K562 (cell line): ENCODE results near the gene GPR107. TPM values are rescaled to one million over a fixed set of nuclear protein-coding genes. Genes with fewer than 3 reads are reported as not detected.

Source experiments
- BHLHE40 ChIP-seq: IDR thresholded peaks from 2 replicates; pipeline ENCODE4 v1.6.1; 2011; ENCODE audit warnings: low read length, improper control_type of control experiment
- C11orf30 ChIP-seq: fragments of 450-650 bp; IDR thresholded peaks from 2 replicates; pipeline ENCODE4 v1.6.1; 2016; ENCODE audit warnings: low read depth, mild to moderate bottlenecking
- DPF2 ChIP-seq: fragments of 450-650 bp; IDR thresholded peaks from 2 replicates; pipeline ENCODE4 v1.6.1; 2016
- KDM1A ChIP-seq, 2 experiments: fragments of 450-650 bp; IDR thresholded peaks; 2 replicates each; pipeline ENCODE4 v1.6.1; 2016; ENCODE audit warnings: mild to moderate bottlenecking in 2 of 2
- MEIS2 ChIP-seq: fragments of 450-650 bp; IDR thresholded peaks from 2 replicates; pipeline ENCODE4 v1.6.1; 2014; ENCODE audit warnings: mild to moderate bottlenecking; ENCODE audit not compliant: partially characterized antibody
- MTA2 ChIP-seq: fragments of 450-650 bp; IDR thresholded peaks from 2 replicates; pipeline ENCODE4 v1.6.1; 2016; ENCODE audit warnings: low read depth
- NFE2 ChIP-seq: IDR thresholded peaks from 2 replicates; pipeline ENCODE4 v1.6.1; 2014; ENCODE audit warnings: antibody characterized with exemption, low read depth
- NUFIP1 ChIP-seq: fragments of 450-650 bp; IDR thresholded peaks from 2 replicates; pipeline ENCODE4 v1.6.1; 2018; ENCODE audit not compliant: partially characterized antibody
- POLR3G ChIP-seq: IDR thresholded peaks from 2 replicates; pipeline ENCODE4 v1.6.1; 2011; ENCODE audit not compliant: insufficient read length, insufficient replicate concordance; ENCODE audit errors: extremely low read depth
- RBM34 ChIP-seq: fragments of 200-400 bp; formaldehyde crosslinking; IDR thresholded peaks from 2 replicates; pipeline ENCODE4 v1.6.1; 2018; ENCODE audit warnings: low read length, borderline replicate concordance; ENCODE audit not compliant: insufficient read depth
- SMARCE1 ChIP-seq: fragments of 450-650 bp; IDR thresholded peaks from 2 replicates; pipeline ENCODE4 v1.7.1; 2016; ENCODE audit warnings: mild to moderate bottlenecking
- TAF1 ChIP-seq: IDR thresholded peaks from 2 replicates; pipeline ENCODE4 v1.6.1; 2011; ENCODE audit warnings: mild to moderate bottlenecking, low read length, moderate library complexity; ENCODE audit not compliant: insufficient read depth, control insufficient read depth, severe bottlenecking; ENCODE audit errors: extremely low read depth
- TOE1 ChIP-seq, 2 experiments: fragments of 450-650 bp in 1 of 2; sonication (generic) in 1 of 2; formaldehyde crosslinking in 1 of 2; IDR thresholded peaks; 2 replicates each; pipeline versions ENCODE4 v1.7.1 to v1.8.0; 2016 to 2022; ENCODE audit warnings: borderline replicate concordance in 2 of 2, mild to moderate bottlenecking in 2 of 2, antibody characterized with exemption in 1 of 2, inconsistent platforms in 1 of 2, low read depth in 1 of 2, missing genetic modification reagents in 1 of 2, moderate library complexity in 1 of 2
- ZBTB5 ChIP-seq: fragments of 450-650 bp; IDR thresholded peaks from 2 replicates; pipeline ENCODE4 v1.6.1; 2017; ENCODE audit warnings: antibody characterized with exemption
- ZC3H11A ChIP-seq: IDR thresholded peaks from 2 replicates; pipeline ENCODE4 v1.6.1; 2012; ENCODE audit warnings: low read depth, low read length, improper control_type of control experiment
- ZKSCAN8 ChIP-seq: fragments of 200-800 bp; sonication (Bioruptor generic); IDR thresholded peaks from 2 replicates; pipeline ENCODE4 v1.6.1; 2016; ENCODE audit warnings: missing genetic modification characterization, missing compliant biosample characterization
- ZNF12 ChIP-seq: sonication (generic); formaldehyde crosslinking; IDR thresholded peaks from 2 replicates; pipeline ENCODE4 v1.4.0; 2020; ENCODE audit warnings: mild to moderate bottlenecking, missing genetic modification reagents
- ZNF263 ChIP-seq: sonication (generic); formaldehyde crosslinking; IDR thresholded peaks from 2 replicates; pipeline ENCODE4 v1.8.0; 2022; ENCODE audit warnings: mild to moderate bottlenecking, missing genetic modification reagents, borderline replicate concordance
- ZNF511 ChIP-seq: sonication (generic); formaldehyde crosslinking; IDR thresholded peaks from 2 replicates; pipeline ENCODE4 v1.8.0; 2022; ENCODE audit warnings: mild to moderate bottlenecking, missing genetic modification reagents
- ZNF766 ChIP-seq: fragments of 200-800 bp; sonication (Bioruptor generic); conservative IDR thresholded peaks from 2 replicates; pipeline ENCODE4 v1.6.1; 2016; ENCODE audit warnings: missing genetic modification characterization, missing compliant biosample characterization
- polyA plus RNA-seq, 8 experiments: library from polyadenylated mRNA; depleted of rRNA in 4 of 8; stranded (reverse) in 5 of 8; unstranded in 3 of 8; fragments of >200 nt; fragmentation: Nextera tagmentation in 2 of 8; fragmentation: Illumina TruSeq in 1 of 8; extraction: Ambion mirVana in 2 of 8; extraction: Trizol in 1 of 8; gene quantifications; 2 replicates each; pipeline versions ENCODE4 v1.2.1 to v1.2.3, GENCODE V29; 2011 to 2014; ENCODE audit warnings: inconsistent platforms in 1 of 8, missing spikeins in 1 of 8
- total RNA-seq, 7 experiments: library from RNA; depleted of rRNA in 6 of 7; stranded (reverse); fragments of >200 nt in 6 of 7; fragmentation: Illumina TruSeq in 2 of 7; extraction: Trizol in 2 of 7; gene quantifications; 2 replicates each; pipeline versions ENCODE4 v1.2.1 to v1.2.3, GENCODE V29; 2011 to 2021; ENCODE audit warnings: low replicate concordance in 1 of 7
- TF ChIP-seq, protein P1 (sequence below): fragments of 200-800 bp; sonication (Bioruptor generic); IDR thresholded peaks from 2 replicates; pipeline ENCODE4 v1.6.1; 2017; ENCODE audit warnings: missing genetic modification characterization, missing compliant biosample characterization
- TF ChIP-seq, protein P2 (sequence below): fragments of 450-650 bp; conservative IDR thresholded peaks from 2 replicates; pipeline ENCODE4 v1.6.1; 2016; ENCODE audit warnings: missing genetic modification characterization, low read depth, mild to moderate bottlenecking, missing compliant biosample characterization, moderate library complexity
- TF ChIP-seq, protein P3 (sequence below), 2 experiments: fragments of 450-650 bp in 1 of 2; sonication (generic) in 1 of 2; formaldehyde crosslinking in 1 of 2; IDR thresholded peaks in 1 of 2; conservative IDR thresholded peaks in 1 of 2; 2 replicates each; pipeline versions ENCODE4 v1.6.1 to v1.8.1; 2016 to 2023; ENCODE audit warnings: mild to moderate bottlenecking in 2 of 2, moderate library complexity in 2 of 2, inconsistent platforms in 1 of 2, missing genetic modification reagents in 1 of 2

Gene GPR107
- total and polyA plus RNA-seq, 9 of the 15 experiments (the other 6 are each of a cell fraction or from before 2014, with no cell fraction given): 3.2 to 34.6 (median 14.4) TPM

GRCh38 chr9:130138171-130138653 lies 84.5 kb downstream of the GPR107 start (continued):
- TF ChIP-seq TOE1 (IDR thresholded peaks at IDR 0.05; ENCODE audit: borderline replicate concordance) (no peak), TOE1 (CRISPR knock-in tag; IDR thresholded peaks at IDR 0.05; ENCODE audit: borderline replicate concordance, low read depth) (no peak), SMARCE1 (peak; percentile 64; the same call in 1 of the 2 replicates), ZNF766 (0 out of 2 replicates have a peak, but pooled peaks have one; percentile 39), ZNF263 (CRISPR knock-in tag) (peak; percentile 96), ZNF511 (CRISPR knock-in tag) (no peak), MEIS2 (no peak), NFE2 (peak; percentile 84), ZBTB5 (no peak), ZNF12 (CRISPR knock-in tag) (no peak), DPF2 (peak; percentile 76), C11orf30 (peak; percentile 65), ZC3H11A (no peak), BHLHE40 (no peak), RBM34 (no peak), NUFIP1 (no peak), TAF1 (peak; percentile 30), KDM1A (IDR thresholded peaks at IDR 0.05) (peak in 1 of 2 experiments; percentile 81; a peak in 2 of 4 replicates), POLR3G (no peak), MTA2 (peak; percentile 26; the same call in 1 of the 2 replicates), ZKSCAN8 (no peak)
- TF ChIP-seq, protein P1, sequence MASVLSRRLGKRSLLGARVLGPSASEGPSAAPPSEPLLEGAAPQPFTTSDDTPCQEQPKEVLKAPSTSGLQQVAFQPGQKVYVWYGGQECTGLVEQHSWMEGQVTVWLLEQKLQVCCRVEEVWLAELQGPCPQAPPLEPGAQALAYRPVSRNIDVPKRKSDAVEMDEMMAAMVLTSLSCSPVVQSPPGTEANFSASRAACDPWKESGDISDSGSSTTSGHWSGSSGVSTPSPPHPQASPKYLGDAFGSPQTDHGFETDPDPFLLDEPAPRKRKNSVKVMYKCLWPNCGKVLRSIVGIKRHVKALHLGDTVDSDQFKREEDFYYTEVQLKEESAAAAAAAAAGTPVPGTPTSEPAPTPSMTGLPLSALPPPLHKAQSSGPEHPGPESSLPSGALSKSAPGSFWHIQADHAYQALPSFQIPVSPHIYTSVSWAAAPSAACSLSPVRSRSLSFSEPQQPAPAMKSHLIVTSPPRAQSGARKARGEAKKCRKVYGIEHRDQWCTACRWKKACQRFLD (CRISPR knock-in tag): no peak
- TF ChIP-seq, protein P2, sequence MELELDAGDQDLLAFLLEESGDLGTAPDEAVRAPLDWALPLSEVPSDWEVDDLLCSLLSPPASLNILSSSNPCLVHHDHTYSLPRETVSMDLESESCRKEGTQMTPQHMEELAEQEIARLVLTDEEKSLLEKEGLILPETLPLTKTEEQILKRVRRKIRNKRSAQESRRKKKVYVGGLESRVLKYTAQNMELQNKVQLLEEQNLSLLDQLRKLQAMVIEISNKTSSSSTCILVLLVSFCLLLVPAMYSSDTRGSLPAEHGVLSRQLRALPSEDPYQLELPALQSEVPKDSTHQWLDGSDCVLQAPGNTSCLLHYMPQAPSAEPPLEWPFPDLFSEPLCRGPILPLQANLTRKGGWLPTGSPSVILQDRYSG (tag): no peak
- TF ChIP-seq, protein P3, sequence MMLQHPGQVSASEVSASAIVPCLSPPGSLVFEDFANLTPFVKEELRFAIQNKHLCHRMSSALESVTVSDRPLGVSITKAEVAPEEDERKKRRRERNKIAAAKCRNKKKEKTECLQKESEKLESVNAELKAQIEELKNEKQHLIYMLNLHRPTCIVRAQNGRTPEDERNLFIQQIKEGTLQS (IDR thresholded peaks at IDR 0.05): peak; percentile 98
- TF ChIP-seq, protein P3 (CRISPR knock-in tag; conservative IDR thresholded peaks at IDR 0.05): no peak
